C4-2B (cell line): ENCODE results near the gene TAS1R1.
A peak's percentile ranks its signal among the peaks of the same experiment; 100 is the strongest.
"Not testable (repeated sequence)": the region's sequence is repeated elsewhere in the genome, so short reads cannot be mapped to it uniquely, and the experiment has no call there.

ENCODE experiments used
- H3K27ac ChIP-seq: fragments of 450-650 bp; 2 replicates; pipeline ENCODE4 v1.5.1; 2017
- CTCF ChIP-seq: fragments of 450-650 bp; conservative IDR thresholded peaks from 2 replicates; pipeline ENCODE4 v1.5.1; 2017; ENCODE audit warnings: mild to moderate bottlenecking
- ZFX ChIP-seq: fragments of 450-650 bp; IDR thresholded peaks from 2 replicates; pipeline ENCODE4 v1.6.1; 2017

Gene TAS1R1

DNA sequence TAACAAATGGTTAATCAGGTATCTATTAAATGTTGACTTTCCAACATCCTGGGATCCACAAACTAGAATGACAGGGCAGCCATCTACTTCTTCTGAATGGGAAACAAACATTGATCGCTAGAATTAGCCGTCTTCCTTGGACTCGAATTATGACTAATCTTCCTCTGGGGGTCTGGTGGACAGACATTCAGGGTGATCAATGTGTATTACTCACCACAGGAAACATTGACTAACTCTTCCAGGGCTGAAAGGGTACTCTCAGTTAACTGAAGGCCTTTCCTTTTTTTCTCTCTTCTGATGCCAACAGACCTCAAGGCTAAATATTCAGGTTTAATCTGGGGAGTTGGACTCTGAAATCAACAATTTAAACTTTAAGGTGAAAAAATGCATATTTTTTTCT is 10.3 kb upstream of the TAS1R1 start:
- TF ChIP-seq ZFX (no peak), CTCF (no peak)

DNA sequence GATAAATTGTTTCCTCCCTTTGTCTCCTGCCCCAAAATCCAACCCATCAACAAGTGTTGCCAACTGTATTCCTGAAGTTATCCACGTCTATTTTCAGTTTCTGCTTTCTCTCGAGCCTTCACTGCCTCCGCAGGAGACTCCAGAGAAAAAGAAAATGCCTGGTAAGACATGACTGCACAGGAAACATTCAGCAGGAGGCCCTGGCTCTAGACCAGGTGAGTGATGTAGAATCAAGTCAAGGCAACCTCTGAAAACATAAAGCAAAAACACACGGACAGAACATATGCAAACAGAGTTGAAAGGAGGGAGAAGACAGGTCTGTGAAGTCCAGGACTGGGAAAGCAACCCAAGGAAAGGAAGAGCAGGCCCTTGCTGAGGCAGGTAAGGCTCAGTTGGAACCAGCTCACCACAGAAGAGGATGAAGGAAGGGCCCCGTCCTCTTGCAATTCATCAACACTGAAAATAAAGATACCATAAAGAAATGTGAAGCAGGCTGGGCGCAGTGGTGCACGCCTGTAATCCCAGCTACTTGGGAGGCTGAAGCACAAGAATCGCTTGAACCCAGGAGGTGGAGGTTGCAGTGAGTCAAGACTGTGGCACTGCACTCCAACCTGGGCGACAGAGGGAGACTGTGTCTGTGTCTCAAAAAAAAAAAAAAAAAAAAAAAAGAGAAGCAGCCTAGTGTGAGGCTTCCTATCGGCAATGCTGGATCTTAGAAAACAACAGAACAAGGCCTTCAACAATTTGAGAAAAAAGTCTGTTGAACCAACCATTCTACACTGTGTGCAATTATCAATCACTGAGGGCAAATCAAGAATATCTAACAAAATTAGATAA is 9.6 kb upstream of the TAS1R1 start:
- H3K27ac ChIP-seq, result no peak overlapping the region
- TF ChIP-seq CTCF, result no peak
- no peak for TF ChIP-seq ZFX

More for the DNA sequence above, 10.3 kb upstream of the TAS1R1 start:
- no peak overlapping the region for H3K27ac ChIP-seq

DNA sequence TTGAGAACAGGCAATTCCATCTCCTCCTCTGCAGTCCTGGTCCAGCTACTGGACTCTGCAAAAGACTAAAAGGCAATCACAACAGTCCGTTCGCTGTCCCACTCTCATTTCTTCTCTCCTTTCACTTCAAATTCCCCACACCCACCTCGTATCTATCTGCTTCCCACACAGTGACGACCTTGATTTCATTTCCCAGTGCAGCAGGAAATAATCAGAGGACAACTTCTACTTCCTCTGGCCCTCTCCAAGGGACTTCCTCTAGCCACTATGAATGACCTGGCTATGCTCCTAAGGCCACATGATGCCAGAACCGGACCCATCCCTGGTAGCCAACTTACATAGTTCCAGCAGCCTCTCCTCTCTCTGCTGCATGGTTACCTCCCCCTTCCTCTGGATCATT is 8.8 kb upstream of the TAS1R1 start:
- TF ChIP-seq CTCF (no peak), ZFX (no peak)
- H3K27ac ChIP-seq, result no peak overlapping the region

- H3K27ac ChIP-seq, result no peak overlapping the region
- no peak for TF ChIP-seq CTCF
Measured at GRCh38 chr1:6547301-6547700, 7.8 kb upstream of the TAS1R1 start.

- TF ChIP-seq CTCF (peak; percentile 99), ZFX (peak; percentile 93)
- H3K27ac ChIP-seq, result peak within 1 kb of the TSS; percentile 86
Measured at GRCh38 chr1:6554031-6554906, 838 bp upstream of the TAS1R1 start, which contains the start of gene NOL9. TSS of gene NOL9 (minus strand) at chr1:6554513. CDS start at chr1:6554502, 11 bp downstream.

GRCh38 chr1:6557597-6557996 is 2.5 kb downstream of the TAS1R1 start:
- no peak for TF ChIP-seq ZFX
- TF ChIP-seq CTCF, result no peak
- H3K27ac ChIP-seq, result no peak overlapping the region

DNA sequence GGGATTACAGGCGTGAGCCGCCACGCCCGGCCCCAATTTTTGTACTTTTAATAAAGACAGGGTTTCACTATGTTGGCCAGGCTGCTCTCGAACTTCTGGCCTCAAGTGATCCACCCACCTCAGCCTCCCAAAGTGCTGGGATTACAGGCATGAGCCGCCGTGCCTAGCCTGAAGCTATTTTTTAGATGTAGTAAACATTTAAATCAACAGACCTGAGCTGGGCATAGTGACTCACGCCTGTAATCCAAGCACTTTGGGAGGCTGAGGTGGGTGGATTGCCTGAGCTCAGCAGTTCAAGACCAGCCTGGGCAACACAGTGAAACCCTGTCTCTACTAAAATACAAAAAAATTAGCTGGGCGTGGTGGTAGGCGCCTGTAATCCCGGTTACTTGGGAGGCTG is 4.1 kb downstream of the TAS1R1 start:
- not testable (repeated sequence) for H3K27ac ChIP-seq
